Stomach smooth muscle (tissue), 2 donors: ENCODE data around the gene IL17C.
A peak's percentile ranks its signal among the peaks of the same experiment; 100 is the strongest.
"Not testable (repeated sequence)": the region's sequence is repeated elsewhere in the genome, so short reads cannot be mapped to it uniquely, and the experiment has no call there.

Experiments
- H3K27ac ChIP-seq: one replicate; pipeline ENCODE4 v1.7.0; 2013; ENCODE audit warnings: mild to moderate bottlenecking, low read length, inconsistent platforms
- H3K27me3 ChIP-seq, 2 donors: one replicate each; pipeline ENCODE4 v1.7.0; 2013; ENCODE audit warnings: low read length in 2 of 2; ENCODE audit not compliant: insufficient read depth in 2 of 2, control insufficient read depth in 1 of 2
- H3K36me3 ChIP-seq, 2 donors: one replicate each; pipeline ENCODE4 v1.7.0; 2013; ENCODE audit warnings: low read length in 2 of 2; ENCODE audit not compliant: control insufficient read depth in 2 of 2, insufficient read depth in 2 of 2
- H3K4me1 ChIP-seq: one replicate; pipeline ENCODE4 v1.7.0; 2013; ENCODE audit warnings: low read length; ENCODE audit not compliant: control insufficient read depth, insufficient read depth
- H3K4me3 ChIP-seq, 2 donors: one replicate each; pipeline ENCODE4 v1.7.0; 2013; ENCODE audit warnings: low read length in 2 of 2
- H3K9ac ChIP-seq, 2 donors: one replicate each; pipeline ENCODE4 v1.7.0; 2013; ENCODE audit warnings: low read length in 2 of 2, mild to moderate bottlenecking in 1 of 2
- H3K9me3 ChIP-seq, 2 donors: one replicate each; pipeline ENCODE4 v1.7.0; 2013; ENCODE audit warnings: low read length in 2 of 2; ENCODE audit not compliant: control insufficient read depth in 2 of 2
- donor health status: healthy.
- donor health status: Pancreatic carcinoma.

IL17C gene

GRCh38 chr16:88662222-88662842, 24.0 kb downstream of the IL17C start:
- Histone ChIP-seq H3K27me3 (no peaks in the 10 kb centered on the region), H3K9ac (peak overlapping the region; percentile 81 to 86), H3K4me3 (peak overlapping the region; percentile 85 to 89), H3K27ac (peak overlapping the region; percentile 46), H3K36me3 (peaks cover 0 to 2% of the 10 kb centered on the region in 2 donors), H3K4me1 (peaks cover 10% of the 10 kb centered on the region), H3K9me3 (no peaks in the 10 kb centered on the region)

- H3K9ac ChIP-seq = peak within 1 kb of the TSS; percentile 81 to 86
- H3K4me1 ChIP-seq = peaks cover 10% of the 10 kb centered on the region
- no peaks in the 10 kb centered on the region for H3K9me3 ChIP-seq
- peak within 1 kb of the TSS; percentile 46 for H3K27ac ChIP-seq
- H3K4me3 ChIP-seq = peak within 1 kb of the TSS; percentile 85 to 89
- H3K36me3 ChIP-seq = peaks cover 0 to 2% of the 10 kb centered on the region in 2 donors
- no peaks in the 10 kb centered on the region for H3K27me3 ChIP-seq
Observed at GRCh38 chr16:88662843-88663606, 24.7 kb downstream of the IL17C start, which contains the start of gene MVD. Gene MVD (minus strand): TSS chr16:88663091. CDS start chr16:88663080, 11 bp downstream.

GRCh38 chr16:88665148-88665547, 26.8 kb downstream of the IL17C start:
- Histone ChIP-seq H3K4me1 (peaks cover 10% of the 10 kb centered on the region), H3K27ac (no peak overlapping the region), H3K36me3 (no peaks in the 10 kb centered on the region), H3K4me3 (no peak overlapping the region), H3K9ac (no peak overlapping the region), H3K27me3 (no peaks in the 10 kb centered on the region), H3K9me3 (no peaks in the 10 kb centered on the region)

- Histone ChIP-seq H3K27me3 (no peaks in the 10 kb centered on the region), H3K4me1 (peaks cover 10% of the 10 kb centered on the region), H3K9ac (no peak overlapping the region), H3K27ac (no peak overlapping the region), H3K9me3 (no peaks in the 10 kb centered on the region), H3K36me3 (no peaks in the 10 kb centered on the region), H3K4me3 (no peak overlapping the region)
Observed at GRCh38 chr16:88665570-88665969, 27.2 kb downstream of the IL17C start.

GRCh38 chr16:88667461-88667860, 29.1 kb downstream of the IL17C start:
- Histone ChIP-seq H3K9me3 (no peaks in the 10 kb centered on the region), H3K9ac (no peak overlapping the region), H3K4me3 (no peak overlapping the region), H3K4me1 (peaks cover 3% of the 10 kb centered on the region), H3K36me3 (no peaks in the 10 kb centered on the region), H3K27ac (no peak overlapping the region), H3K27me3 (no peaks in the 10 kb centered on the region)

- H3K4me1 ChIP-seq, H3K27me3 ChIP-seq, H3K4me3 ChIP-seq: not testable (repeated sequence)
Observed at GRCh38 chr16:88669493-88669892, 31.1 kb downstream of the IL17C start.

GRCh38 chr16:88669980-88670379, 31.6 kb downstream of the IL17C start:
- peaks cover 0 to 2% of the 10 kb centered on the region in 2 donors for H3K36me3 ChIP-seq

More at GRCh38 chr16:88669493-88669892, 31.1 kb downstream of the IL17C start:
- H3K36me3 ChIP-seq, H3K27ac ChIP-seq, H3K9ac ChIP-seq, H3K9me3 ChIP-seq: not testable (repeated sequence)

GRCh38 chr16:88671806-88672205, 33.4 kb downstream of the IL17C start:
- peaks cover 0 to 2% of the 10 kb centered on the region in 2 donors for H3K36me3 ChIP-seq
- H3K27me3 ChIP-seq = no peaks in the 10 kb centered on the region
- no peak overlapping the region for H3K27ac ChIP-seq
- no peaks in the 10 kb centered on the region for H3K9me3 ChIP-seq
- H3K4me3 ChIP-seq = no peak overlapping the region
- H3K4me1 ChIP-seq = no peaks in the 10 kb centered on the region
- H3K9ac ChIP-seq = no peak overlapping the region

More at GRCh38 chr16:88669980-88670379, 31.6 kb downstream of the IL17C start:
- Histone ChIP-seq H3K9me3 (no peaks in the 10 kb centered on the region), H3K27me3 (no peaks in the 10 kb centered on the region), H3K9ac (no peak overlapping the region), H3K27ac (no peak overlapping the region), H3K4me3 (no peak overlapping the region), H3K4me1 (no peaks in the 10 kb centered on the region)

GRCh38 chr16:88672776-88673175, 34.4 kb downstream of the IL17C start:
- H3K27ac ChIP-seq = no peak overlapping the region
- H3K9me3 ChIP-seq = no peaks in the 10 kb centered on the region
- no peak overlapping the region for H3K9ac ChIP-seq
- peaks cover 0 to 1% of the 10 kb centered on the region in 2 donors for H3K27me3 ChIP-seq
- no peaks in the 10 kb centered on the region for H3K4me1 ChIP-seq
- H3K4me3 ChIP-seq = no peak overlapping the region
- peaks cover 0 to 2% of the 10 kb centered on the region in 2 donors for H3K36me3 ChIP-seq

GRCh38 chr16:88673716-88674379, 35.5 kb downstream of the IL17C start:
- H3K4me1 ChIP-seq = no peaks in the 10 kb centered on the region
- no peak overlapping the region for H3K9ac ChIP-seq
- H3K36me3 ChIP-seq = peaks cover 0 to 2% of the 10 kb centered on the region in 2 donors
- H3K4me3 ChIP-seq = no peak overlapping the region
- H3K27ac ChIP-seq = no peak overlapping the region
- no peaks in the 10 kb centered on the region for H3K9me3 ChIP-seq
- peaks cover 6 to 7% of the 10 kb centered on the region in 2 donors for H3K27me3 ChIP-seq
